MCF 10A (cell line): Measurements from ENCODE around the gene GALR3. TPM values are rescaled to one million over a fixed set of nuclear protein-coding genes. Genes with fewer than 3 reads are reported as not detected.

Source experiments
- BruUV-seq: library from RNA; stranded (reverse); fragments of 400-500 nt; replicated peaks from 2 replicates; lab custom pipeline; 2021; lab: Mats Ljungman, UMichigan
- CTCF ChIA-PET: fragments of 300-600 bp; sonication (Branson Sonifier 250); formaldehyde crosslinking; extraction: SDS; loops from one replicate; lab custom pipeline; 2021; ENCODE audit warnings: antibody characterized with exemption, inconsistent platforms; lab: Yijun Ruan, JAX
- POLR2A ChIA-PET: fragments of 300-600, 350-650 bp; sonication (Branson Sonifier 250); formaldehyde crosslinking; extraction: SDS; loops from one replicate; lab custom pipeline; 2020; ENCODE audit warnings: antibody characterized with exemption, inconsistent platforms; lab: Yijun Ruan, JAX
- DNase-seq: peaks from one replicate; pipeline ENCODE4 v3.0.0-alpha.2; 2018; ENCODE audit not compliant: unreplicated experiment
- H3K27ac Mint-ChIP-seq: one replicate; pipeline ENCODE4 v1.8.0; 2022; ENCODE audit warnings: mild to moderate bottlenecking, low read depth, mixed read lengths; ENCODE audit not compliant: unreplicated experiment
- H3K27me3 Mint-ChIP-seq: one replicate; pipeline ENCODE4 v1.8.0; 2022; ENCODE audit warnings: mixed read lengths; ENCODE audit not compliant: insufficient read depth, unreplicated experiment
- H3K36me3 Mint-ChIP-seq: one replicate; pipeline ENCODE4 v1.8.0; 2022; ENCODE audit warnings: mild to moderate bottlenecking, moderate library complexity, mixed read lengths; ENCODE audit not compliant: insufficient read depth, unreplicated experiment
- H3K4me1 Mint-ChIP-seq: one replicate; pipeline ENCODE4 v1.8.0; 2022; ENCODE audit warnings: mixed read lengths; ENCODE audit not compliant: insufficient read depth, unreplicated experiment
- H3K4me3 Mint-ChIP-seq: one replicate; pipeline ENCODE4 v1.8.0; 2022; ENCODE audit warnings: mild to moderate bottlenecking, moderate library complexity, mixed read lengths; ENCODE audit not compliant: unreplicated experiment
- H3K9me3 Mint-ChIP-seq: one replicate; pipeline ENCODE4 v1.8.0; 2022; ENCODE audit warnings: mixed read lengths; ENCODE audit not compliant: unreplicated experiment
- CTCF ChIP-seq: fragments of 200-600 bp; IDR thresholded peaks from one replicate; pipeline ENCODE4 v1.8.0; 2022; ENCODE audit warnings: antibody characterized with exemption, mild to moderate bottlenecking; ENCODE audit not compliant: unreplicated experiment
- intact Hi-C: fragments of 100-400 bp; cut with micrococcal nuclease; formaldehyde crosslinking; loops from 2 replicates; pipeline ENCODE4 v1.14.1; 2022
- total RNA-seq: library from RNA; stranded (reverse); gene quantifications from 2 replicates; pipeline ENCODE4 v1.2.3, GENCODE V29; 2022

The GALR3 gene
- total RNA-seq, 1 experiment from 2014 or later, result 0.26 TPM

DNA sequence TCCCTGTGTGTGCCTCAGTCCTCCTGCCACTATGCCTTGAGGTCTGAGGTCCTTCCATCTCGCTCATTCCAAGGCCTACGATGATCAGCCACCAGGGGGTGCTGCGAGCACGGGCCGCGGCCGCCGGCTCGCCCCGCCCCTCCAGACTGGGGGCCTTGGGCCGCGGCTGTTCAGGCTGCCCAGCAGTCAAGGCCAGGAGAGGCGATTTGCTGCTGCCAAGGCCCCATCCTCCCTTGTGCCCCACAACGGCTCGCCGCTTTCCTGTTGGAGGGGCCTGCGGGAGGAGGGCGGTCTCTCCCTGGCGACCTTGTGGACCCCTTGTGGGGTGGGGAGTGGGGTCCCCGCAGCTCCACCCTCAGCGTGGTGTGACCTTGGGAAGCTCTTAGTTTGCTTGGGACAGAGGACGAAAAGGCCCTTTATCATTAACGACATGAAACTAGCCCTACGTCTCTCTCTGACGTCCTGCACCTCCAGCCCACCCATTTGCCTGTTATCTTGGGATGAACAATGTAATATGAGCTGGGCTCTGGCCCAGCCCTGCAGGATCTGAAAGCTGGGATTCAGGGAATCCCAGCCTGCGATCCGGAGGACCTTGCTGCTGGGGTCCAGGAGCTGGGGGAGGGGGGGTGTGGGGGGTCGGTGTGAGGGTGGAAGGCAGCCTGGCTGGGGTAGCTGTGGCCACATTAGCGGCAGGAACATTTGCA is 5.3 kb upstream of the GALR3 start:
- BruUV-seq, result no TSS peak
- peak; percentile 71 for DNase-seq
- Mint-ChIP-seq H3K27me3 (no peaks in the 10 kb centered on the region), H3K27ac (no peak overlapping the region), H3K36me3 (no peaks in the 10 kb centered on the region), H3K4me1 (peaks cover 6% of the 10 kb centered on the region), H3K4me3 (no peak overlapping the region), H3K9me3 (no peaks in the 10 kb centered on the region)
- ChIA-PET CTCF (interaction anchor here (0.6 to 5.7 kb wide), 38 partner anchors 8 to 1385 kb away, joined by 3 to 60 read pairs (median 4); partner anchors contain the start of genes ANKRD54 and GCAT), POLR2A (interaction anchor here (0.8 to 3.9 kb wide), 4 partner anchors 9 to 147 kb away, joined by 3 to 20 read pairs (median 4); partner anchors contain the start of genes ANKRD54 and GCAT)
- intact Hi-C loops, result loop anchor here (1.0 kb wide), 4 partner anchors 45 to 147 kb away; no protein-coding TSS in a partner anchor
- peak; percentile 92 for TF ChIP-seq CTCF

DNA sequence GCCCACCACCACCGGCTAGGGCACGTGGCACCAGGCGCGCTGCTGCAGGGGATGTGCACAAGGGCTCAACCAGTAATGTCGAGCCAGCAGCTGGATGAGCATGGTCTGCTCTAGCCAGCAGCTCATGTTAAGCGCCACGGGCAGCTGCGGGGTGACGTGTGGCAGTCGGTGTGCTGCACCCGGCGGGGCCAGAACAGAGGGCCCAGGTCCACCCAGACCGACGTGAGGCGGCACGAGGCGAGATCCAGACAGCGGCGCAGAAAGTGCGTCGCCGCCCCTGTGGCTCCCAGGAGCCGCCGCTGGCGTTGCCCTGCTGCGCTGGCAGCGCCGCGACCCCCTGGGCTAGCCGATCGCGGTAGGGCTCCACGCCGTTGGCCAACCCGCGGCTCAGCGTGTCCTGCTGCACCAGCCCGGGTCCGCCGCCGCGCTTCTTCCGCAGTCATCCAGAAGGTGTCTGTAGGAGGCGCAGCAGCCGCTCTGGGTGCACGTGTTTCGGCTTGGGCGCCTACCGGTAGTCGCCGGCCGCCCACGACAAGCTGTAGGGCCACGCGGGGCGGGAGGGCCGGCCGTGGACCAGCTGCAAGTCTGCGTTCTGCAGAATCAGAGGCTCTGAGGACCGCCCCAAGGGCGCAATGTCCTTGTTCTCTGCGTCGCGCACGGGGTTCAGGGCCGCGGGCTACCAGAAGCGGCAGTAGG is 4.6 kb upstream of the GALR3 start:
- Mint-ChIP-seq H3K27ac (no peak overlapping the region), H3K36me3 (no peaks in the 10 kb centered on the region), H3K27me3 (no peaks in the 10 kb centered on the region), H3K9me3 (no peaks in the 10 kb centered on the region), H3K4me3 (no peak overlapping the region), H3K4me1 (peaks cover 6% of the 10 kb centered on the region)
- BruUV-seq, result no TSS peak
- intact Hi-C loops, result no loop called here
- POLR2A ChIA-PET, result interaction anchor here (0.6 to 3.9 kb wide), 5 partner anchors 8 to 147 kb away, joined by 3 to 20 read pairs (median 3); partner anchors contain the start of genes ANKRD54 and GCAT
- DNase-seq, result no peak
- no peak for TF ChIP-seq CTCF
- CTCF ChIA-PET, result interaction anchor here (0.6 to 5.7 kb wide), 27 partner anchors 8 to 421 kb away, joined by 3 to 60 read pairs (median 5); partner anchors contain the start of genes ANKRD54, GCAT and SH3BP1

DNA sequence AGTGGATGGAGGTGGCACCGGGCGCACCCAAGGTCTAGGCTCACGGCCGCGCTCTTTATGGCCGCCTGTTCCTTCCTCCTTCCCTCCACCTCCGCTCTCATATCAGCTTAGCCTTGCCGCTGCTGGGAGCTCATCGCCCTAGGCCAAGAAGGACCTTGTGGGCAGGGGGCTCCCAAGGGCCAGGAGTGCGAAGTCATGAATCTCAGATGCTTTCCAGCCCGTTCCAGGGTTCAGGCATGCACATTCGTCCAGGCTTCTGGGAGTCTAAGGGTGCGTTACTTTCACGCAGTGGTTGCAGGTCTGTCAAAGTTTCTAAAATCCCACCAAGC is 4.1 kb upstream of the GALR3 start:
- TF ChIP-seq CTCF, result no peak
- intact Hi-C loops, result no loop called here
- Mint-ChIP-seq H3K4me3 (no peak overlapping the region), H3K9me3 (no peaks in the 10 kb centered on the region), H3K36me3 (no peaks in the 10 kb centered on the region), H3K27ac (no peak overlapping the region), H3K4me1 (peaks cover 6% of the 10 kb centered on the region), H3K27me3 (no peaks in the 10 kb centered on the region)
- ChIA-PET CTCF (interaction anchor here (0.6 to 5.7 kb wide), 8 partner anchors 7 to 180 kb away, joined by 3 to 60 read pairs (median 10); partner anchors contain the start of gene SH3BP1), POLR2A (interaction anchor here (3.9 kb wide), 1 partner anchor 11 kb away, joined by 20 read pairs; the partner anchor contains the start of gene GCAT)
- no TSS peak for BruUV-seq
- DNase-seq, result no peak

- no peak for TF ChIP-seq CTCF
- Mint-ChIP-seq H3K36me3 (no peaks in the 10 kb centered on the region), H3K4me3 (no peak overlapping the region), H3K27me3 (no peaks in the 10 kb centered on the region), H3K27ac (no peak overlapping the region), H3K9me3 (no peaks in the 10 kb centered on the region), H3K4me1 (peaks cover 6% of the 10 kb centered on the region)
- DNase-seq, result no peak
- ChIA-PET CTCF (interaction anchor here (5.7 kb wide), 1 partner anchor 43 kb away, joined by 60 read pairs; no protein-coding TSS in a partner anchor), POLR2A (no interaction called here)
- no TSS peak for BruUV-seq
- intact Hi-C loops, result no loop called here
Measured at GRCh38 chr22:37820350-37820749, 2.8 kb upstream of the GALR3 start.
